ENCODE results near the gene XYLT1. TPM values are rescaled to one million over a fixed set of nuclear protein-coding genes. Genes with fewer than 3 reads are reported as not detected.

XYLT1 gene
- total and polyA plus RNA-seq, 9 of the 15 experiments (the other 6 are each of a cell fraction or from before 2014, with no cell fraction given), result 0.03 to 0.09 (median 0.08) TPM; not detected in 6

DNA sequence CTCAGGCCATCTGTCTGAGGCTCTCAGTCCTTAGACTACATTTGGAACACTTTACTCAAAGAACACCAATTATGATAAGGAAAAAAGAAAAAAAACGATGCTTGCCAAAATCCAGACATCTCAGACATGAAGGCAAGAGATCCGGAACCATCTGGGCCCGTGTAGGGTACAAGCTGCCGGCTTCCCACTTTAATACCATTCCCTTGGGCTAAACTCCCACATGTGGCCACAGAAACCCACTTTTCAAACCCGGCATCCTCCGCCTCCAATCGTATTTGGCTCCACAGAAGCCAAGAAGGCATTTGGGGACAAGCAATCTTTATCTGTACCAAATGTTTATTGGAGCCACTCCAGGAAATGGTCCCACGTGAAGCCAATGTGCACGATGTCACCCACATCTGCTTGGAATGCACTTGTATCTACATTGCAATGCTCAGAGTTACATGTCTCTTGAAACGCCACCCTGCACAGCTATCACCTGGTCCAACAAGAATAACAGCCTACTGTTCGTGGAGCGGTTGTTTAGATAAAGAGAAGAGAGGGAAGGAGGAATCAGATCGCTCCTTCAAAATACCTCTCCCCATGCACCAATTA, 33.5 kb downstream of the XYLT1 start:
- intact Hi-C loops (cut with micrococcal nuclease), result no loop called here
- Histone ChIP-seq H3K9me1 (ENCODE audit: control insufficient read depth, insufficient read depth, low read length) (no peaks in the 10 kb centered on the region), H3K4me2 (ENCODE audit: insufficient read depth, low read length) (no peak overlapping the region), H3K9ac (ENCODE audit: insufficient read depth in 1 of 2, low read depth in 2 of 2, low read length in 2 of 2) (no peak overlapping the region), H3K4me1 (replicated peaks in 1 of 2; ENCODE audit: control insufficient read depth in 2 of 2, insufficient read depth in 2 of 2, low read length in 2 of 2) (no peaks in the 10 kb centered on the region), H3K9me3 (replicated peaks; ENCODE audit: control insufficient read depth, insufficient read depth, low read depth, low read length) (no peaks in the 10 kb centered on the region), H3K27me3 (ENCODE audit: control insufficient read depth in 2 of 2, insufficient read depth in 2 of 2, low read length in 2 of 2) (peaks cover 10 to 34% of the 10 kb centered on the region in 2 experiments; a peak in 4 of 5 replicates), H3K27ac (ENCODE audit: extremely low read depth, low read depth, low read length) (no peak overlapping the region), H3K79me2 (ENCODE audit: control insufficient read depth, insufficient read depth, low read length) (no peaks in the 10 kb centered on the region), H2AFZ (ENCODE audit: low read depth, low read length) (no peak overlapping the region), H3K4me3 (no peak overlapping the region), H3K36me3 (ENCODE audit: control insufficient read depth, insufficient read depth, low read length) (no peaks in the 10 kb centered on the region), H4K20me1 (replicated peaks; ENCODE audit: control insufficient read depth, insufficient read depth, low read length) (peaks cover 9% of the 10 kb centered on the region)
- BruUV-seq (replicated peaks), result no TSS peak
- DNase-seq (ENCODE audit: extremely low read depth in 1 of 4, low spot score in 3 of 4) (no peak), ATAC-seq (no peak), FAIRE-seq (no peak)
- WGBS (ENCODE audit: insufficient coverage, low coverage, missing lambda C conversion rate), result 2% methylated on average over 13 of the region's 13 CpGs
- in situ Hi-C loops (cut with MboI), result no loop called here
- POLR2A ChIA-PET, result interaction anchor here (0.6 kb wide), 1 partner anchor 16 kb away, joined by 3 read pairs; no protein-coding TSS in a partner anchor
- CTCF ChIA-PET (ENCODE audit: low intra/inter-chr PET ratio), result no interaction called here
- no peak for TF ChIP-seq ZNF75A (CRISPR knock-in tag; IDR thresholded peaks at IDR 0.05)
- TF ChIP-seq FOXK2 (conservative IDR thresholded peaks at IDR 0.05 in 1 of 2, IDR thresholded peaks at IDR 0.05 in 1 of 2; ENCODE audit: low read depth in 2 of 2), result no peak
- TF ChIP-seq CBX8 (IDR thresholded peaks at IDR 0.05; ENCODE audit: borderline replicate concordance, extremely low read depth, low read depth, low read length, poor library complexity, severe bottlenecking), result no peak
- TF ChIP-seq NR4A1 (CRISPR knock-in tag; IDR thresholded peaks at IDR 0.05), result no peak
- TF ChIP-seq NR4A1 (tag; IDR thresholded peaks at IDR 0.05), result no peak
- no peak for TF ChIP-seq RAD21 (CRISPR knock-in tag; conservative IDR thresholded peaks at IDR 0.05 in 1 of 2, IDR thresholded peaks at IDR 0.05 in 1 of 2)
- no peak for TF ChIP-seq CBX3 (IDR thresholded peaks at IDR 0.05; ENCODE audit: borderline replicate concordance in 1 of 2, low read length in 2 of 2)
- no peak for TF ChIP-seq ZNF79 (CRISPR knock-in tag; IDR thresholded peaks at IDR 0.05; ENCODE audit: low read depth)
- TF ChIP-seq HSF4 (CRISPR knock-in tag; IDR thresholded peaks at IDR 0.05; ENCODE audit: borderline replicate concordance), result no peak
- no peak for TF ChIP-seq SMARCC2 (IDR thresholded peaks at IDR 0.05; ENCODE audit: low read depth)
- TF ChIP-seq, protein P1, sequence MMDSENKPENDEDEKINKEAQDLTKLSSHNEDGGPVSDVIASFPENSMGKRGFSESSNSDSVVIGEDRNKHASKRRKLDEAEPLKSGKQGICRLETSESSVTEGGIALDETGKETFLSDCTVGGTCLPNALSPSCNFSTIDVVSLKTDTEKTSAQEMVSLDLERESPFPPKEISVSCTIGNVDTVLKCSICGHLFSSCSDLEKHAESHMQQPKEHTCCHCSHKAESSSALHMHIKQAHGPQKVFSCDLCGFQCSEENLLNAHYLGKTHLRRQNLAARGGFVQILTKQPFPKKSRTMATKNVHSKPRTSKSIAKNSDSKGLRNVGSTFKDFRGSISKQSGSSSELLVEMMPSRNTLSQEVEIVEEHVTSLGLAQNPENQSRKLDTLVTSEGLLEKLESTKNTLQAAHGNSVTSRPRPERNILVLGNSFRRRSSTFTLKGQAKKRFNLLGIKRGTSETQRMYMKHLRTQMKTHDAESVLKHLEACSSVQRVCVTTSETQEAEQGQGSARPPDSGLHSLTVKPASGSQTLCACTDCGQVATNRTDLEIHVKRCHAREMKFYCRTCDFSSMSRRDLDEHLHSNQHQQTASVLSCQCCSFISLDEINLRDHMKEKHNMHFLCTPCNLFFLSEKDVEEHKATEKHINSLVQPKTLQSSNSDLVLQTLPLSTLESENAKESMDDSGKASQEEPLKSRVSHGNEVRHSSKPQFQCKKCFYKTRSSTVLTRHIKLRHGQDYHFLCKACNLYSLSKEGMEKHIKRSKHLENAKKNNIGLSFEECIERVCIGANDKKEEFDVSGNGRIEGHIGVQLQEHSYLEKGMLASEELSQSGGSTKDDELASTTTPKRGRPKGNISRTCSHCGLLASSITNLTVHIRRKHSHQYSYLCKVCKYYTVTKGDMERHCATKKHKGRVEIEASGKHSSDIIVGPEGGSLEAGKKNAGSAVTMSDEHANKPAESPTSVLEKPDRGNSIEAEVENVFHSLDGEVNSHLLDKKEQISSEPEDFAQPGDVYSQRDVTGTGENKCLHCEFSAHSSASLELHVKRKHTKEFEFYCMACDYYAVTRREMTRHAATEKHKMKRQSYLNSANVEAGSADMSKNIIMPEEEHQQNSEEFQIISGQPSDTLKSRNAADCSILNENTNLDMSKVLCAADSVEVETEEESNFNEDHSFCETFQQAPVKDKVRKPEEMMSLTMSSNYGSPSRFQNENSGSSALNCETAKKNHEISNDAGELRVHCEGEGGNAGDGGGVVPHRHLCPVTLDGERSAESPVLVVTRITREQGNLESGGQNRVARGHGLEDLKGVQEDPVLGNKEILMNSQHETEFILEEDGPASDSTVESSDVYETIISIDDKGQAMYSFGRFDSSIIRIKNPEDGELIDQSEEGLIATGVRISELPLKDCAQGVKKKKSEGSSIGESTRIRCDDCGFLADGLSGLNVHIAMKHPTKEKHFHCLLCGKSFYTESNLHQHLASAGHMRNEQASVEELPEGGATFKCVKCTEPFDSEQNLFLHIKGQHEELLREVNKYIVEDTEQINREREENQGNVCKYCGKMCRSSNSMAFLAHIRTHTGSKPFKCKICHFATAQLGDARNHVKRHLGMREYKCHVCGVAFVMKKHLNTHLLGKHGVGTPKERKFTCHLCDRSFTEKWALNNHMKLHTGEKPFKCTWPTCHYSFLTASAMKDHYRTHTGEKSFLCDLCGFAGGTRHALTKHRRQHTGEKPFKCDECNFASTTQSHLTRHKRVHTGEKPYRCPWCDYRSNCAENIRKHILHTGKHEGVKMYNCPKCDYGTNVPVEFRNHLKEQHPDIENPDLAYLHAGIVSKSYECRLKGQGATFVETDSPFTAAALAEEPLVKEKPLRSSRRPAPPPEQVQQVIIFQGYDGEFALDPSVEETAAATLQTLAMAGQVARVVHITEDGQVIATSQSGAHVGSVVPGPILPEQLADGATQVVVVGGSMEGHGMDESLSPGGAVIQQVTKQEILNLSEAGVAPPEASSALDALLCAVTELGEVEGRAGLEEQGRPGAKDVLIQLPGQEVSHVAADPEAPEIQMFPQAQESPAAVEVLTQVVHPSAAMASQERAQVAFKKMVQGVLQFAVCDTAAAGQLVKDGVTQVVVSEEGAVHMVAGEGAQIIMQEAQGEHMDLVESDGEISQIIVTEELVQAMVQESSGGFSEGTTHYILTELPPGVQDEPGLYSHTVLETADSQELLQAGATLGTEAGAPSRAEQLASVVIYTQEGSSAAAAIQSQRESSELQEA (IDR thresholded peaks at IDR 0.05; ENCODE audit: low read depth), result no peak
- TF ChIP-seq TAF15 (IDR thresholded peaks at IDR 0.05; ENCODE audit: low read depth, low read length), result no peak
- no peak for TF ChIP-seq POLR2AphosphoS2 (IDR thresholded peaks at IDR 0.05; ENCODE audit: low read length)
- TF ChIP-seq NCOA1 (IDR thresholded peaks at IDR 0.05; ENCODE audit: low read depth), result no peak

All from K562 (cell line).